ENCODE data around the gene MAOA. TPM values are rescaled to one million over a fixed set of nuclear protein-coding genes. Genes with fewer than 3 reads are reported as not detected.

MAOA gene
- total RNA-seq, 4 donors from 2014 or later: 155 to 184 (median 166) TPM

- 30 to 50% methylated on average over 7 of the region's 7 CpGs for WGBS, 2 donors
- peak; percentile 33 to 75 for DNase-seq (ENCODE audit: low spot score in 2 of 2)
Observed at GRCh38 chrX:43741843-43742573, 85.9 kb downstream of the MAOA start.

DNA sequence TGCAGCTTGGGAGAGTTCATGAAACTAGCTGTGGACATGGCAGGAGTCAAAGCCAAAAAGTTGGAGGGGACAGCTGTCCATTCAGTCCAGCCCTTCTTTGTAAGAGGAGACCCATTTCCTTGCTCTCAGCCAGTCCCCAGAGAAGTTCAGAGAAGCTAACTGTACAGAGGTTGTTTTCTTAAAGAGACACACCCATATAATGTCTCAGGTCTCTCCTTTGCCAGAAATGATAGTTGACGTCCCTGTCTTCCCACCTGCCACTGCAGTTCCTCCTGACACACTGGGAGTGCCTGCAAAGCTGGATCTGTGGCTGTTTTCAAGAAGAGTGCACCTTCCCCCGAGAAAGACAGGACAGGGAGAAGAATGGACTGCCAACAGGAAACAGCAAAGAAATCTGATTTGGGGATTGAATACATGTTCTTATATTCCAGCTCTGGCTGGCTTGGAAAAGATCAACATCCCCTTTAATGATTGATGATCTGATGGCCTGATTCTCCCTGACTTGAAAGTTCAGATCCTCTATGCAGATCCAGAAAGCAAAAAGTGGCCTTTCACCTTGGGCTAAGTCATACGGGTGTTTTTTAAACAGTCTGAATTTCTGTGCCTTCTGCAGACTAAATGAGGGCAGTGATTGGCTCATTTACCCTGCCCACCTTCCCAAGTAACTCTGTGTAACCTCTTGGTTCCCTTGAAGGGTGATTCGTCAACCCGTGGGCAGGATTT, 87.2 kb downstream of the MAOA start:
- H3K4me3 ChIP-seq (ENCODE audit: low read depth, poor library complexity, severe bottlenecking): no peak overlapping the region
- peak in 1 of 2 donors; percentile 40 for DNase-seq (ENCODE audit: low spot score in 2 of 2)
- TF ChIP-seq, protein P1, sequence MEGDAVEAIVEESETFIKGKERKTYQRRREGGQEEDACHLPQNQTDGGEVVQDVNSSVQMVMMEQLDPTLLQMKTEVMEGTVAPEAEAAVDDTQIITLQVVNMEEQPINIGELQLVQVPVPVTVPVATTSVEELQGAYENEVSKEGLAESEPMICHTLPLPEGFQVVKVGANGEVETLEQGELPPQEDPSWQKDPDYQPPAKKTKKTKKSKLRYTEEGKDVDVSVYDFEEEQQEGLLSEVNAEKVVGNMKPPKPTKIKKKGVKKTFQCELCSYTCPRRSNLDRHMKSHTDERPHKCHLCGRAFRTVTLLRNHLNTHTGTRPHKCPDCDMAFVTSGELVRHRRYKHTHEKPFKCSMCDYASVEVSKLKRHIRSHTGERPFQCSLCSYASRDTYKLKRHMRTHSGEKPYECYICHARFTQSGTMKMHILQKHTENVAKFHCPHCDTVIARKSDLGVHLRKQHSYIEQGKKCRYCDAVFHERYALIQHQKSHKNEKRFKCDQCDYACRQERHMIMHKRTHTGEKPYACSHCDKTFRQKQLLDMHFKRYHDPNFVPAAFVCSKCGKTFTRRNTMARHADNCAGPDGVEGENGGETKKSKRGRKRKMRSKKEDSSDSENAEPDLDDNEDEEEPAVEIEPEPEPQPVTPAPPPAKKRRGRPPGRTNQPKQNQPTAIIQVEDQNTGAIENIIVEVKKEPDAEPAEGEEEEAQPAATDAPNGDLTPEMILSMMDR (IDR thresholded peaks at IDR 0.05): no peak
- TF ChIP-seq POLR2A (IDR thresholded peaks at IDR 0.05): no peak
- intact Hi-C loops (cut with DNase I; ENCODE audit: low total_unique reads): loop anchor here (10.0 kb wide), 1 partner anchor 178 kb away; no protein-coding TSS in a partner anchor
- 57 to 85% methylated on average over 4 to 5 of the region's 5 CpGs for WGBS, 2 donors

More at GRCh38 chrX:43741843-43742573, 85.9 kb downstream of the MAOA start:
- TF ChIP-seq, protein P1 (IDR thresholded peaks at IDR 0.05): no peak
- no peak for TF ChIP-seq POLR2A (IDR thresholded peaks at IDR 0.05)
- H3K4me3 ChIP-seq (ENCODE audit: low read depth, poor library complexity, severe bottlenecking): no peak overlapping the region
- intact Hi-C loops (cut with DNase I; ENCODE audit: low total_unique reads): loop anchor here (10.0 kb wide), 1 partner anchor 177 kb away; no protein-coding TSS in a partner anchor

DNA sequence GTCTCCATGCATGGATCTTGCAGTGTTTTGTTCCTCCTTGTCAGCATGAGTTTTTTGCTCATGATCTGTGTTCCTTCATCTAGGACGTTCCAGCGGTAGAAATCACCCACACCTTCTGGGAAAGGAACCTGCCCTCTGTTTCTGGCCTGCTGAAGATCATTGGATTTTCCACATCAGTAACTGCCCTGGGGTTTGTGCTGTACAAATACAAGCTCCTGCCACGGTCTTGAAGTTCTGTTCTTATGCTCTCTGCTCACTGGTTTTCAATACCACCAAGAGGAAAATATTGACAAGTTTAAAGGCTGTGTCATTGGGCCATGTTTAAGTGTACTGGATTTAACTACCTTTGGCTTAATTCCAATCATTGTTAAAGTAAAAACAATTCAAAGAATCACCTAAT, 88.2 kb downstream of the MAOA start:
- intact Hi-C loops (cut with DNase I; ENCODE audit: low total_unique reads): loop anchor here (10.0 kb wide), 1 partner anchor 179 kb away; no protein-coding TSS in a partner anchor
- no peak overlapping the region for H3K4me3 ChIP-seq (ENCODE audit: low read depth, poor library complexity, severe bottlenecking)
- TF ChIP-seq, protein P1 (IDR thresholded peaks at IDR 0.05): no peak
- no peak for TF ChIP-seq POLR2A (IDR thresholded peaks at IDR 0.05)
- no peak for DNase-seq (ENCODE audit: low spot score in 2 of 2)
- WGBS, 2 donors: 61 to 93% methylated on average over 3 of the region's 3 CpGs

DNA sequence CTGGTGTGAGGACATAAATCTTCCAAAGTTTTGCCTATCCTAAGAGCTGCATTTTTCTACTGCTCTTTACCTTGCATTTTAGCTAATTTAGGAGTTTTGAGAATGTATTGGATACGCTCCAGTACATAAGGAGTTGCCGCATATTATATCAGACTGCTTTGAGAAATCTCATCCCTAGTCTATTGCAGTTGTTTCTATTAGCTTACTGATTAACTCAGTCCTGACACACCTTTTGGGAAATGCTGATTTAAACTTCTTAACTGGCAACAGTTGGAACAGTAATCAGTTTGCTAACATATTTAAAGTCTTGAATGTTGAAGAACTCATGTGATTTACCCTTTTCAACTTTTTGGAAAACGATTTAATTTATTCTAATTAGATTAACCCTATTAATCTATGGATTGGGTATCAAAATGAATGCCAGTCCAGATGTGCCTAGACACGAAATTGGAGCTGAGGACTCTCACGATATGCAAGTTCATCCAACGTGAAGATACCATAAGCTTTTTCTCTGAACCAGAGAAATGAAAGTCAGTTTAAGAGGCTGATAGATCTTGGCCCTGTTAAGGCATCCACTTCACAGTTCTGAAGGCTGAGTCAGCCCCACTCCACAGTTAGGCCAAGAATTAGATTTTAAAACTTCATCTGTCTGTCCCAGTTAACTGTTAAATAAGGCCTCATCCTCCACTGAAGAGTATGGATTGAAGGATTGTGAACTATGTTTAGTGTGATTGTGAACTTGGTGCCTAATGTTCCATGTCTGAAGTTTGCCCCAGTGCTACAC, 90.0 kb downstream of the MAOA start:
- TF ChIP-seq POLR2A (IDR thresholded peaks at IDR 0.05): no peak
- TF ChIP-seq, protein P1 (IDR thresholded peaks at IDR 0.05): no peak
- intact Hi-C loops (cut with DNase I; ENCODE audit: low total_unique reads): loop anchor here (10.0 kb wide), 1 partner anchor 181 kb away; no protein-coding TSS in a partner anchor
- DNase-seq (ENCODE audit: low spot score in 2 of 2): no peak
- WGBS, 2 donors: 57 to 61% methylated on average over 6 of the region's 6 CpGs
- H3K4me3 ChIP-seq (ENCODE audit: low read depth, poor library complexity, severe bottlenecking): no peak overlapping the region

GRCh38 chrX:43747476-43747875, 91.4 kb downstream of the MAOA start:
- 72 to 87% methylated on average over 2 of the region's 2 CpGs for WGBS, 2 donors
- no peak overlapping the region for H3K4me3 ChIP-seq (ENCODE audit: low read depth, poor library complexity, severe bottlenecking)
- DNase-seq (ENCODE audit: low spot score in 2 of 2): no peak
- intact Hi-C loops (cut with DNase I; ENCODE audit: low total_unique reads): loop anchor here (10.0 kb wide), 1 partner anchor 183 kb away; no protein-coding TSS in a partner anchor
- TF ChIP-seq, protein P1 (IDR thresholded peaks at IDR 0.05): no peak
- TF ChIP-seq POLR2A (IDR thresholded peaks at IDR 0.05): no peak

Data from lower leg skin (tissue), 4 donors.